Vagina (tissue), 2 donors: ENCODE data around the gene SKAP1. TPM values are rescaled to one million over a fixed set of nuclear protein-coding genes. Genes with fewer than 3 reads are reported as not detected.

Experiments used
- DNase-seq, 2 donors: peaks; one replicate each; pipeline ENCODE4 v3.0.0-alpha.2; 2017; ENCODE audit errors: extremely low spot score in 2 of 2
- H3K27ac ChIP-seq: fragments of 200-600 bp; sonication (generic); one replicate; pipeline ENCODE4 v1.5.1; 2019
- H3K27me3 ChIP-seq: fragments of 200-600 bp; sonication (generic); one replicate; pipeline ENCODE4 v1.5.1; 2019
- H3K36me3 ChIP-seq, 2 donors: fragments of 200-600 bp; sonication (generic); one replicate each; pipeline ENCODE4 v1.5.1; 2017 to 2019
- H3K4me1 ChIP-seq: fragments of 200-600 bp; sonication (generic); one replicate; pipeline ENCODE4 v1.5.1; 2019
- H3K4me3 ChIP-seq, 2 donors: fragments of 200-600 bp; sonication (generic); 1 replicate in 1 of 2; 2 replicates in 1 of 2; pipeline ENCODE4 v1.5.1; 2016 to 2019
- H3K9me3 ChIP-seq: fragments of 200-600 bp; sonication (generic); one replicate; pipeline ENCODE4 v1.5.1; 2019
- POLR2A ChIP-seq, 2 donors: fragments of 450-650 bp; IDR thresholded peaks; one replicate each; pipeline ENCODE4 v1.6.1; 2017; ENCODE audit warnings: antibody characterized with exemption in 2 of 2, mild to moderate bottlenecking in 2 of 2, moderate library complexity in 2 of 2
- POLR2AphosphoS5 ChIP-seq, 2 donors: sonication (generic); formaldehyde crosslinking; IDR thresholded peaks; one replicate each; pipeline ENCODE4 v1.9.0; 2017; ENCODE audit warnings: antibody characterized with exemption in 2 of 2, mild to moderate bottlenecking in 2 of 2, low read depth in 1 of 2; ENCODE audit not compliant: insufficient read depth in 1 of 2
- intact Hi-C: fragments of 100-400 bp; cut with DNase I; formaldehyde crosslinking; loops from one replicate; pipeline ENCODE4 v1.15.1; 2023
- total RNA-seq: library from RNA; depleted of rRNA; stranded (reverse); fragments of >200 nt; gene quantifications from one replicate; pipeline ENCODE4 v1.2.3, GENCODE V29; 2016
- TF ChIP-seq, protein P1 (sequence below), 3 experiments: fragments of 450-650 bp in 2 of 3; fragments of 200-600 bp in 1 of 3; sonication (generic) in 1 of 3; IDR thresholded peaks; one replicate each; pipeline ENCODE4 v1.5.1; 2017 to 2019; ENCODE audit warnings: antibody characterized with exemption in 3 of 3, mild to moderate bottlenecking in 2 of 3, moderate library complexity in 2 of 3

The SKAP1 gene
- total RNA-seq, 1 donor from 2014 or later, result 5.6 TPM

DNA sequence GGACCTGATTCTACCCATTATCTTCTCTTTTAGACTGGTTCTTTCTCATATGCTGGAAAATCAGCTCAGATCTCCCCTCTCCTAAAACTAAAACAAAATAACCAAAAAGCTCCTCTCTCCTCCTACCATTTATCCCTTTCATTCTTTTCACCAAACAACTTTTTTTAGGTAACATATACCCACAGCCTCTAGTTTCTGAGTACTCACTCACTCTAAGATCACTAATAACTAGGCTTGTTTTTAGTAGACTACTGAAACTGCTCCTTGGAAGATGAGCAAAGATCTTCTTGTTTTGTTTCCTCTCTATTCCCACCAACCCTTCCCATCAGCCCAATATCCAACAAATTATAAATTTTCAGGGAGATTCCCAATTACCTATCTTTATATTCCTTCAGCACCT lies 129.0 kb downstream of the SKAP1 start:
- H3K4me1 ChIP-seq, result no peaks in the 10 kb centered on the region
- TF ChIP-seq POLR2A (IDR thresholded peaks at IDR 0.05), result no peak
- no peak for TF ChIP-seq POLR2AphosphoS5 (IDR thresholded peaks at IDR 0.05; ENCODE audit: insufficient read depth in 1 of 2, low read depth in 1 of 2)
- TF ChIP-seq, protein P1, sequence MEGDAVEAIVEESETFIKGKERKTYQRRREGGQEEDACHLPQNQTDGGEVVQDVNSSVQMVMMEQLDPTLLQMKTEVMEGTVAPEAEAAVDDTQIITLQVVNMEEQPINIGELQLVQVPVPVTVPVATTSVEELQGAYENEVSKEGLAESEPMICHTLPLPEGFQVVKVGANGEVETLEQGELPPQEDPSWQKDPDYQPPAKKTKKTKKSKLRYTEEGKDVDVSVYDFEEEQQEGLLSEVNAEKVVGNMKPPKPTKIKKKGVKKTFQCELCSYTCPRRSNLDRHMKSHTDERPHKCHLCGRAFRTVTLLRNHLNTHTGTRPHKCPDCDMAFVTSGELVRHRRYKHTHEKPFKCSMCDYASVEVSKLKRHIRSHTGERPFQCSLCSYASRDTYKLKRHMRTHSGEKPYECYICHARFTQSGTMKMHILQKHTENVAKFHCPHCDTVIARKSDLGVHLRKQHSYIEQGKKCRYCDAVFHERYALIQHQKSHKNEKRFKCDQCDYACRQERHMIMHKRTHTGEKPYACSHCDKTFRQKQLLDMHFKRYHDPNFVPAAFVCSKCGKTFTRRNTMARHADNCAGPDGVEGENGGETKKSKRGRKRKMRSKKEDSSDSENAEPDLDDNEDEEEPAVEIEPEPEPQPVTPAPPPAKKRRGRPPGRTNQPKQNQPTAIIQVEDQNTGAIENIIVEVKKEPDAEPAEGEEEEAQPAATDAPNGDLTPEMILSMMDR (IDR thresholded peaks at IDR 0.05), result no peak
- H3K9me3 ChIP-seq, result no peaks in the 10 kb centered on the region
- DNase-seq, result no peak
- H3K36me3 ChIP-seq, result no peaks in the 10 kb centered on the region
- H3K27ac ChIP-seq, result no peak overlapping the region
- no peak overlapping the region for H3K4me3 ChIP-seq
- intact Hi-C loops, result no loop called here
- H3K27me3 ChIP-seq, result no peaks in the 10 kb centered on the region

DNA sequence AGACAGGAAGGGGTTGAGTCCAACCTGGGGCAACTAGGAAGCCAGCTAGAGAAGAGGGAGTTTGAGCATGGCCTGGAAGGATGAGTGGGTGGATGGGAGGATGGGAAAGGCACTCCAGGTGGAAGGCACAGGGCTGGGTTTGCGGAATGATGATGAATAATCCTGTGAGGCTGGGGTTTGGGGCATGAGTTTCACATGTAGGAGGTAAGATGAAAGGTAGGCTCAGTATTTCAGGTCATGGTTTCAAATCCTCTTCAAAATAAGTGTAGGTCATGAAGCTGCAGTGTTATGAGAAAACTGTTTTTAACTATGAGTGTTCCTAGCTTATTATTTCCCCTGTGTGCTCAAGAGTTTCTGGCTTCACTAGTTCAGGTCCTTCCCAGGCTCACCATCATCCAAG lies 130.3 kb downstream of the SKAP1 start:
- H3K4me3 ChIP-seq, result no peak overlapping the region

DNA sequence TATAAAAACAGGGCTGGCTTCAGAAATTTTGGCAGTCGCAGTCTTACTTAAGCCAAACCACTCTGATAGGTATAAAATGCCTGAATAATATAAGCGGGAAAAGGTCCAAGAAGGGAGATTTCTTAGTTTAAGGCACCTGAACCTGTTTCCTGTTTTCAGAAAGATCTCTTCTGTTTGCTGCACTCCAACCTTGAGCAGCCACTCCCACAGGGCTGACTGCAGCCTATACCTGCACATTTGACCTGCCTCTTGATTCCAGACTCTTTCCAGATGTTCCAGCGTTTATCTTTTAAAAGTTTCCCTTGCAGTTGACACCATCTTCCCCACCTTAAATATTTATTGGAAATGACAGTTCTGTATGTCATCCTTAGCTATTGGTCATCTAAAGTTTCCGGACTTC lies 132.2 kb downstream of the SKAP1 start:
- H3K27me3 ChIP-seq, result no peaks in the 10 kb centered on the region
- H3K27ac ChIP-seq, result no peak overlapping the region
- DNase-seq, result no peak
- TF ChIP-seq POLR2A (IDR thresholded peaks at IDR 0.05), result no peak
- no peak for TF ChIP-seq POLR2AphosphoS5 (IDR thresholded peaks at IDR 0.05; ENCODE audit: insufficient read depth in 1 of 2, low read depth in 1 of 2)
- TF ChIP-seq, protein P1 (IDR thresholded peaks at IDR 0.05), result no peak
- H3K4me3 ChIP-seq, result no peak overlapping the region
- H3K36me3 ChIP-seq, result no peaks in the 10 kb centered on the region
- H3K4me1 ChIP-seq, result no peaks in the 10 kb centered on the region
- H3K9me3 ChIP-seq, result no peaks in the 10 kb centered on the region
- intact Hi-C loops, result no loop called here

More for the DNA sequence above, 130.3 kb downstream of the SKAP1 start:
- intact Hi-C loops, result no loop called here
- no peaks in the 10 kb centered on the region for H3K9me3 ChIP-seq
- no peaks in the 10 kb centered on the region for H3K4me1 ChIP-seq
- no peaks in the 10 kb centered on the region for H3K36me3 ChIP-seq
- no peak overlapping the region for H3K27ac ChIP-seq
- no peak for TF ChIP-seq POLR2A (IDR thresholded peaks at IDR 0.05)
- TF ChIP-seq, protein P1 (IDR thresholded peaks at IDR 0.05), result no peak
- TF ChIP-seq POLR2AphosphoS5 (IDR thresholded peaks at IDR 0.05; ENCODE audit: insufficient read depth in 1 of 2, low read depth in 1 of 2), result no peak
- no peaks in the 10 kb centered on the region for H3K27me3 ChIP-seq
- DNase-seq, result no peak

DNA sequence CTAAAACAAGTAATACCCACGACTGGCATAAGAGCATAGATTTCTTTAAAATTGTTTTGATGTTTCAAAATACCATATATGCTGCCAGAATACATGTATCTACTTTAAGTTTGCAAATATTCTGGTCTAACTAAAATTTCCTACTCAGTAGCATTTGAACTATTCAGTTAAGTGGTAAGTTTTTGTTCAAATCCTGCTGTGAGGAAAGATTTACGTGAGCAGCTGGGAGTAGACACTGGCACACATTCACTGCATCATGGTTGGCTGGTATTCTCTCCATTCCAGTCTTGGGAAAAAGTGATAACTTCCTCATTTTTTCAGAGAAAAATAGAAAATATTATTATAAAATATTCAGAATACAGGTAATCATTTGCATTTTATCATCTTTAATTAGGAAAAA lies 133.6 kb downstream of the SKAP1 start:
- Histone ChIP-seq H3K4me1 (no peaks in the 10 kb centered on the region), H3K27me3 (no peaks in the 10 kb centered on the region), H3K36me3 (no peaks in the 10 kb centered on the region), H3K27ac (no peak overlapping the region), H3K9me3 (no peaks in the 10 kb centered on the region), H3K4me3 (no peak overlapping the region)
- intact Hi-C loops, result no loop called here
- TF ChIP-seq, protein P1 (IDR thresholded peaks at IDR 0.05), result no peak
- TF ChIP-seq POLR2A (IDR thresholded peaks at IDR 0.05) (no peak), POLR2AphosphoS5 (IDR thresholded peaks at IDR 0.05; ENCODE audit: insufficient read depth in 1 of 2, low read depth in 1 of 2) (no peak)
- no peak for DNase-seq

DNA sequence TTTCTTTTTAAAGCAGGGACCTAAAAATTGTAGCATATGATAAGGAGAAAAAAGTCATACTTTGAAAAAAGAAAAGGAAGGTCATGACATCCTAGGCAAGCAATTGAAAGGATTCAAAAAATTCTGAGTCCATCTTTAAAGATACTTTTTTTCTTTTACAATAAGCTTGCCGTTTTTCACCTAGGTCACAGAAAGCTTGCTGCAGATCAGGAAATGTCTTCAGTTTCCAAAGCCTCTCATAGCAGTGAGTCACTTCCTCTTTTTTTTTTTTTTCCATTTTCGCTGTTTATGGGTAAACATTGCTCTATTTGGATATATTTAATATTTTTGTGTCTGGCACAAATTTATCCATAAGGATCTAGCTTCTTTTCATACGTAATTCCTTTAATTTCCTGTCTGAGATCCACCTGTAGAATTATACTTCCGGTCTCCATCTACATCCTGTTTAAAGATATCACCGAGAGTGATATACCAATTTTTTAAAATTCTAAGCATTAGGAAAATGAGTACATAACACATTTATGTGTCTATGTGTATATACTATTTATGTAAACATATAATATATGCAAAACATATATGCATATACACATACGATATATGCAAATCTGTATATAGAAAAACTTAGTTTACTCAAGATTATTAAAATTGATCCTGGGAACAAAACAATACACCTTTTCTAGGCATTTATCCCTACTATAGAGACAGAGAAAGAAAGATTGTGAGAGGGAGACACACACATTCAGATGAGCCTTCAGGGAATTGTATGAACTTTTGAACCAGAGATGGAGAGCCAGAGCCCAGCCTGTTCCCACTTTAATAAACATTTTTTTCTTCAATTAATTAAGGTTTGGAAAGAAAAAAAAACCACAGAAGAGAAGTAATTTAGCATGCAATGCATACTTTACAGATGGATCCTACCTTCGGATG lies 134.4 kb downstream of the SKAP1 start:
- Histone ChIP-seq H3K36me3 (no peaks in the 10 kb centered on the region), H3K27ac (no peak overlapping the region), H3K9me3 (no peaks in the 10 kb centered on the region), H3K27me3 (no peaks in the 10 kb centered on the region), H3K4me1 (no peaks in the 10 kb centered on the region), H3K4me3 (no peak overlapping the region)
- intact Hi-C loops, result no loop called here
- no peak for DNase-seq
- TF ChIP-seq POLR2AphosphoS5 (IDR thresholded peaks at IDR 0.05; ENCODE audit: insufficient read depth in 1 of 2, low read depth in 1 of 2), result peak in 1 of 2 donors; percentile 43
- TF ChIP-seq, protein P1 (IDR thresholded peaks at IDR 0.05), result no peak
- no peak for TF ChIP-seq POLR2A (IDR thresholded peaks at IDR 0.05)
